ENCODE data around the gene LRRC17.
"Not testable (repeated sequence)": the region's sequence is repeated elsewhere in the genome, so short reads cannot be mapped to it uniquely, and the experiment has no call there.

LRRC17 gene

DNA sequence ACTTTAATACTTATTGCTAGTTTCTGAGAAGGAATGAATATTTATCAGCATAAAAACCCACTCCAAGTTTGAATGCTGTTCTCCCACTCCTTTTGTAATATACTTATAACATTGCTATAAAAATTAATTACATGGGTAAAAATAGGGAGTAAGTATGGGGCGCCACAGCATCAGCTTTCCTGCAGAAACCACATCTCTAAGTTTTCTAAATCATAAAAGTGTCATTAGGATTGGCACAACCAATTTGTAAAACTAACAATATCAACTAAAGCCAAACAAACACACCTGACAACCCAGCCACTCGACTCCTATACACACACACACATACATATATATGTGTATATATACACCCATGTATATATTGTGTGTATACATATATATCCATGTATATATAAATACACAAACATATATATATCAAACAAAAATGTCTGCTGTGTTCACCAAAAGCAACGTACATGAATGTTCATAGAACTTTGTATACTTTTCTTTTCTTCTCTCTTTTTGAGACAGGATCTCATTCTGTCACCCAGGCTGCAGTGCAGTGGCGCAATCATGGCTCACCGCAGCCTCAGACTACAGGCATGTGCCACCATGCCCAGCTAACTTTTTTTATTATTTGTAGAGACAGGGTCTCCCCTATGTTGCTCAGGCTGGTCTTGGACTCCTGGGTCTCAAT is 14.8 kb upstream of the LRRC17 start:
- DNase-seq, result no peak

DNA sequence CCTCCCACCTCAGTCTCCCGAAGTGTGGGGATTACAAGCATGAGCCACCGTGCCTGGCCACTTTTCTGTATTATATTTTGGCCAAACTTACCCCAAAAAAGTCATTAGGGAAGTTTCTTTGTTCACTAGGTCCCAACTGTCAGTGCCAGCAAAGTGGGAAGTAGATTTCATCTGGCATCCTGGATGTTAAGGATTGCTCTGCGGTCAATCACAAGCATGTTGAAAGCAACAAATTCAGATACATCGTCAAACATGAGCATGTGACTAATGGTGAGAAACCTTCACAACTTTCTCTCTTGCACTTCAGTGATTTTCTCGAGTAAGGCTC is 14.3 kb upstream of the LRRC17 start:
- no peak for DNase-seq

DNA sequence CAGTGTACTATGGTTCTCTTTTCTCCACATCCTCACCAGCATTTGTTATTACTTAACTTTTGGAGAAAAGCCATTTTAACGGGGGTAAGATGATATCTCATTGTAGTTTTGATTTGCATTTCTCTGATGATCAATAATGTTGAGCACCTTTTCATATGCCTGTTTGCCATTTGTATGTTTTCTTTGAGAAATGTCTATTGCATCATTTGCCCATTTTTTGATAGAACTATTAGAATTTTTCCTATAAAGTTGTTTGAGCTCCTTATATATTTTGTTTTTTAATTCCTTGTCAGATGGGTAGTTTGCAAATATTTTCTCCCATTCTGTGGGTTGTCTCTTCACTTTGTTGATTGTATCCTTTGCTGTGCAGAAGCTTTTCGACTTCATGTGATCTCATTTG is 10.7 kb upstream of the LRRC17 start:
- DNase-seq, result not testable (repeated sequence)

GRCh38 chr7:102903576-102903975 is 9.2 kb upstream of the LRRC17 start:
- not testable (repeated sequence) for DNase-seq

- DNase-seq, result no peak
These were observed 4.1 kb upstream of the LRRC17 start for GRCh38 chr7:102908676-102909075.

- no peak for DNase-seq
These were observed 1.0 kb downstream of the LRRC17 start for GRCh38 chr7:102913826-102914225.

DNA sequence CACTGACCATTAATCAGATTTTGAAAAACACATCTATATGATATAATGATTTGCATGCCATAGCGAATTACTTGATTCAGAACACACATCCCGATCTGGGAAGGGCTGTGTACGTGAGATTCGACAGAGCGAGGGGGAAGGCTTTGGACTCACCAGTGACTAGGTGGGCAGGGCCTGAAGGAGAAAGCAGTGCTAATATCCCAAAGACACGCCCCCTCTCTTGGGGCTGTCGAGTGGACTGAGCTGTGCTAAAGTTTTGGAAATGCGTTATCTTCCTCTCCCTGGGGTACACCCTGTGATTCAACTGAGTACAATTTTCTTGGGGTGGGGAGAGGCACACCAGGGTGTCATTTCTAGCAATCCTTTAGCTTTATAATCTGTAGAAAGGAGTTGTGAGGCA is 1.8 kb downstream of the LRRC17 start:
- DNase-seq, result no peak

DNA sequence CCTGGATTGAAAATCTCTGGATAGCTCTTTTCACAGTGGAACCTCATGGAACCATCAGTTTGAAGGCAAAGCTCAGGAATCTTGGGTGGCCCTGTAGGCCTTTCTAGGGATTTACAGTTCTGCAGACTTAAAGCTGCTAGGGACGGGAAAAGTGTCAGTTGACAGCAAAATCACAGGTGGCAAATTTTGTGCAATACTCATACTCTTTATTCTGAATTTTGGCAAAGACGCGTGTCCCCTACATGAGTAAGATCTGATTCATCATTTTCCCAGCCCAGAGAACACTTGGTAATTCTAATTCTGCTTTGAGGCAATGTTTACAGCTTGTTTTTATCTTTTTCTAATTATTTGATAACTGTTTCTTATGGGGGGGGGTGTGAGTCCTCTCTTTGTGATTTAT is 3.6 kb downstream of the LRRC17 start:
- DNase-seq, result no peak

DNA sequence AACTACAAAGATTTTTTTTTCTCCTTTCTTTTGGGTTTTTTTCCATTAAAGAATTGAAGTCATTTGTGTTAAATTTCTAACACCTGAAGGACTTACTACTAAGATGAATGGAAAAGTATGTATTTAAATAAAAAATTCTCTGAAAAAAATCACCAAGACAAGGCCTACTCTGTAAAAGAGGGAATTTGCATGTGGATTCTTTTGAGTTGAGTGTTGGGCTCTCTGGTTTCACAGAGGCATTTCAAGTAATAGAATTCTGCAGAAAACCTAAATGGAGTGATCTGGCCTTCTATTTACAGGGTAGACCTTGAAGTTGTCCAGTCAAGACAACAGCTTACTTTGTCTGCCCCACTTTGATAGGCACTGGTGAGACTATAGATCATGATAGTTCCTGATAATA is 4.1 kb downstream of the LRRC17 start:
- DNase-seq, result no peak

DNA sequence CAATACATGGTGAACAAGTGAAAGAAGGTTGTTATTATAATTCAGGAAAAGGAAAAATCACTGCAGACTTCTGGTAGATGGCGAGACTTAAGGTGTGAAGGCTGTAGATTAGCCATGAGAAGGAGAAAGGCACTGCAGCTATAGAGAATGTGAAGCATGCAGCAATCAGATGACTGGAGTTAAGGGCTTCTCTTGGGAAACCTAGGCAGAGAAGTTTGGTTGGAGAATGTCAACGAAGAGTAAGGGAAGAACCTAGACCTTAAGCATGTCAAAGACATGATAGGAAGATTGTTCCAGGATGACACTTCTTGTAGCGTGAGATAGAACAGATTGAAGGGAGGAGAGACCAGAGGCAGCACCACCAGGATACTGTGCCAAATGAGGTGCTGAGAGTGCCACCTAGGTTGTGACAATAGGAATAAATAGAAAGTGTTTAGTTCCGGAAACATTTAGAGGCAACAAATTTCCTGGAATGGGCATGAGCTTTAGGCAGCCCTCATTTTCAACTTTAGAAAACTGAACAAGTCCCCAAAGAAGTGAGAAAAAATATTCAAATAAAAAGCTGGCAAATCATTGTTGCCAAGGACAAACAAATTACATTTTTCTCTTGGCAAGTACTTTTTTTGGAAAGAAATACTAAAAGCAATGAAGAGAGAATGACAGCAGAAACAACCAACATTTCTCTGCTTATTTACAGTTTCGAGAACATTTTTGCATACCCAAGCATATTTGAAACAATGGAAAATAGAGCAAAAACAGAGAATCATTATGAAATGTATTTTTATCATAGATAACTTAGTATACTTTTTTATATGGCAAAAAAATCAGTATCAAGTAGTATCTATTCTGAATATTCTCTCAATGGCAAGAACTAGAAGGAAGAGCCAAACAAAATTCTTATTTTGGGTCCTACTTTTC is 4.9 kb downstream of the LRRC17 start:
- no peak for DNase-seq

DNA sequence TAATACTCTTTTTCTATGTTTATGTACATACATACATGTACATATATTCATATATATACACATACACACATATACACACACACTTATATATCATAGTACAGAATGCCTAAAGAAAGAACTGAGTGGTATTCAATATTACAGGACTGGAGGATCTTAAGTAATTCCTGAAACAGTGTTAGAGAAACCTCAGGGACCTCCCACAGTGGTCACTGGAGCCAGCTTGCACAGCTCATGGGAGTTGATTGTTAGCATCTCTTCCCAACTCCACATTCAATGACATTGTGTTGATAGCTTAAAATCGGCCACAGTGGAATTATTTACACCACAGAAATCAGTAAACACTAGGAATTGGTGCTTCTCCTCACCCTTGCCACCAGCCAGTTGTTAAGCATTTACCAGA is 6.0 kb downstream of the LRRC17 start:
- DNase-seq, result no peak

DNA sequence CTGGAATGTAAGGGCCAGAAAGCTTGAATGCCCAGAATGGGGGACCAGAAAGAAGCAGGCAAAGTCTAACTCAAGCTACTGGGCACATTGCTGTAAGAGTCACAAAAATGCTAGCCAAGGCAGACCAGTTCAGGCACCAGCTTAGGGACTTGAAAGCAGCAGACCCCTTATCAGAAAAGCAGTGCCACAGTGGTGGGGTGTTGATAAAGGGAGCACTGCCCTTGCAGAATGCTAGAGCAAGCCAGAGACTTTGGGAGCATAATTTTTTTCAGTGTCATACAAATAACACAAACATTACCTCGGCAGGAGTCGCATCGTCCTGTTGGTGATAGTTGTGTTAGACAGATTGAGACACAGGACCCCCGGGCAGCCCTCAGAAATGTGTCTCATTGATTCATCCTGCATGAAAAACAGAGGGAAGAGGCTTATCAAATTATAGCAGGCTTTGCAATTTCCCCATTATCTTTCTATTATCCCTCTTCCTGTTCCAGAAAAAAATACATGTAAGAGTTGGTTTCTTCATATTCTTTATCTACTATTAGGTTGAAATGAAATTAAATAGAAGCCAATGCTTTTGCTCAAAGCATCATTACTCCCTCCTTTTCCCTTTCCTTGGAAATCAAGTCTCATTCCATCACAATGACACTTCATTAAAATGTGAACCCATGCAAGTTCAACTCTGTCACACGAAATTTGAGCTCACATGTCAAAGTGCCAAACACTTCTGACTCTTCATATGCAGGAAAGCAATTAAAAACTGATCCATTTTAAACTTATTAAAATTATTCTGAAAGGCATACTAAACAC is 13.4 kb downstream of the LRRC17 start:
- DNase-seq, result no peak

- no peak for DNase-seq
These were observed 14.0 kb downstream of the LRRC17 start for GRCh38 chr7:102926783-102927140.

- DNase-seq, result no peak
These were observed 14.6 kb downstream of the LRRC17 start for GRCh38 chr7:102927312-102927933.

DNA sequence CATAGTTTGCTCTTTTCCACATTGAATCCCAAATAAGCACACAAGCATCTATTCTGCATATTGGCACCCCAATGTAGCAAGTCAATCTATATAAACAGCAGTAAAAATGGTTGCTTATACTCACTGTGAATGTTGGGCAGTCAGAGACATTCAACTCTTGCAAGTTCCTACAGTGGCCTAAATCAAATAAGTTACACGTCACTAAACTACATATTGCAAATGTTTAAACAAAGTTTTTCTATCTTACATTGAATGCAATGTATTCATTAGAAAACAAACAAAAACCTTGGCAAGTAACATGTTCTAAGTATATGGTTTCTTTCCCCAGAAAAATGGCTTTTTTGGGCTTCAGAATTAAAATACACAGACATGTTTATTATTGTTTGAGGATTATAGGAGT is 19.0 kb downstream of the LRRC17 start:
- DNase-seq, result no peak

DNA sequence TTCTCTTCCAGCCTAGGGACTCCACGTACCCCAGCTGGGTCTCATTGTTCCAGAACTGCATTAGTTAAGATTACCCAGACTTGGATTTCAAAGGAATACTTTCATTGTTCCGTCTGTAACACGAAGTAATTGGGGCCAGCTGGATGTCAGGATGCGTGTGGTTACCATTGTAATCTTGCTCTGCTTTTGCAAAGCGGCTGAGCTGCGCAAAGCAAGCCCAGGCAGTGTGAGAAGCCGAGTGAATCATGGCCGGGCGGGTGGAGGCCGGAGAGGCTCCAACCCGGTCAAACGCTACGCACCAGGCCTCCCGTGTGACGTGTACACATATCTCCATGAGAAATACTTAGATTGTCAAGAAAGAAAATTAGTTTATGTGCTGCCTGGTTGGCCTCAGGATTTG is 21.0 kb downstream of the LRRC17 start:
- no peak for DNase-seq

DNA sequence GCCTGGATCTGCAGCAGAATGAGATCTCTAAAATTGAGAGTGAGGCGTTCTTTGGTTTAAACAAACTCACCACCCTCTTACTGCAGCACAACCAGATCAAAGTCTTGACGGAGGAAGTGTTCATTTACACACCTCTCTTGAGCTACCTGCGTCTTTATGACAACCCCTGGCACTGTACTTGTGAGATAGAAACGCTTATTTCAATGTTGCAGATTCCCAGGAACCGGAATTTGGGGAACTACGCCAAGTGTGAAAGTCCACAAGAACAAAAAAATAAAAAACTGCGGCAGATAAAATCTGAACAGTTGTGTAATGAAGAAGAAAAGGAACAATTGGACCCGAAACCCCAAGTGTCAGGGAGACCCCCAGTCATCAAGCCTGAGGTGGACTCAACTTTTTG is 21.4 kb downstream of the LRRC17 start:
- no peak for DNase-seq

GRCh38 chr7:102934701-102935100 is 21.9 kb downstream of the LRRC17 start:
- DNase-seq, result no peak

GRCh38 chr7:102935450-102936115 is 22.8 kb downstream of the LRRC17 start:
- DNase-seq, result no peak

GRCh38 chr7:102938679-102939078 is 25.9 kb downstream of the LRRC17 start:
- no peak for DNase-seq

DNA sequence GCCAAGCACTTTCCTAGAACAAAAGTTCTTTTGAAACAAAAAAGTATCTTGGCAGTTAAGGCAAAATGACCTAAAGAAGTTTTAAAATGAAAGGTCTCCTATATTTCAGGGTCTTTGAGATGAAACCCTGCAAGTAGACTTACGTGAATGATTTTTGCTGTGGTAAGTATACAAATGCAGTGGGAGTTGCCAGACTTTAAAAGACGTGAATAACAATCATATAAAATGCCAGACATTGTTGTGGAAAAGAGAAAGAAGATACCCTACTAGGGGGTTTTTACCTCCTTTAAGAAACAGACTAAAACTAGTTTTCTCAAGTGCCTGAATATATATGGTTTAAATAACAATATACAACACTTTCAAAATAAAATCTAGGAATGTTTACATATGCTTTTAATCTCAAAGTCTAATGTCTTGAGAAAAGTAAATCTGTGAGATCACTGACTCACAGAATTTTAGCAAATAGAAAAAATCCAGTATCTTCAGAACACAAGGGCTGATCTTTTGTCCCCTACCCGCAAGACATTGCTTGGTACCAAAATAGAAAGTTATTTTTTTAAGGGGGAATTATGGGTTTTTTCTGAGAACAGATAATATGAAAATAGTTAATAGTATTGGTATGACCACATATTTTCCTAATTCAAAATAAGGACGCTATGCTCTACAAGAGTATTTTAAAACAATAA is 29.5 kb downstream of the LRRC17 start:
- DNase-seq, result no peak

DNA sequence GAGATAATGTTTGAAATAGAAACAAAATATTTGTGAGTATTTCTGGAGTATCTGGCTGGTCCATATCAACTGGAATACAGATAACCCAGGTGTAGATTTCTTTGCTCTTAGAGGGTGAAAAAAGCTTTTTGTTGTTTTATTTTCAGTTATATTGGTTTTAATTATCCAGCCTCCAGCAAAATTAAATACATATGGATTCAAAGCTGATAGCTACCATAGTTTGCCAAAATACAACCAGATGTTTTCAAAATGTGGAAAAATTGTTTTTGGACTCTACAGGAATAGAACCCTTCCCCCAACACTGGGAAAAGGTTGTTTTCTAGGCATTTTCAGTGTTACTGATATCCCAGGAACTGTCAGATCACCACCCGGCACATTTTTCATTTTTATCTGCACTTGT is 30.1 kb downstream of the LRRC17 start:
- DNase-seq, result no peak

Measured in NCI-H2081 treated with DMSO at 0.1 percent for 48 hours (cell line).